Fibroblast of villous mesenchyme (primary cell): ENCODE measurements around the gene CFAP46. TPM values are rescaled to one million over a fixed set of nuclear protein-coding genes. Genes with fewer than 3 reads are reported as not detected.
"Not testable (repeated sequence)": the region's sequence is repeated elsewhere in the genome, so short reads cannot be mapped to it uniquely, and the experiment has no call there.

Experiments
- DNase-seq: peaks from one replicate; pipeline ENCODE4 v3.0.0-alpha.2; 2010; ENCODE audit warnings: low read depth
- H3K4me3 ChIP-seq: 2 replicates; pipeline ENCODE4 v1.5.1; 2011; ENCODE audit warnings: low read depth, mild to moderate bottlenecking, low read length
- total RNA-seq: library from RNA; depleted of rRNA; stranded (reverse); fragments of >200 nt; gene quantifications from 2 replicates; pipeline ENCODE4 v1.2.3, GENCODE V29; 2012
- TF ChIP-seq, protein P1 (sequence below): IDR thresholded peaks from 2 replicates; pipeline ENCODE4 v1.5.1; 2012; ENCODE audit warnings: low read depth, mild to moderate bottlenecking, low read length; ENCODE audit not compliant: insufficient read depth

CFAP46 gene
- total RNA-seq, 1 donor: under 0.01 TPM

GRCh38 chr10:132803416-132804210 is 138.8 kb downstream of the CFAP46 start:
- no peak overlapping the region for H3K4me3 ChIP-seq
- DNase-seq: no peak
- TF ChIP-seq, protein P1, sequence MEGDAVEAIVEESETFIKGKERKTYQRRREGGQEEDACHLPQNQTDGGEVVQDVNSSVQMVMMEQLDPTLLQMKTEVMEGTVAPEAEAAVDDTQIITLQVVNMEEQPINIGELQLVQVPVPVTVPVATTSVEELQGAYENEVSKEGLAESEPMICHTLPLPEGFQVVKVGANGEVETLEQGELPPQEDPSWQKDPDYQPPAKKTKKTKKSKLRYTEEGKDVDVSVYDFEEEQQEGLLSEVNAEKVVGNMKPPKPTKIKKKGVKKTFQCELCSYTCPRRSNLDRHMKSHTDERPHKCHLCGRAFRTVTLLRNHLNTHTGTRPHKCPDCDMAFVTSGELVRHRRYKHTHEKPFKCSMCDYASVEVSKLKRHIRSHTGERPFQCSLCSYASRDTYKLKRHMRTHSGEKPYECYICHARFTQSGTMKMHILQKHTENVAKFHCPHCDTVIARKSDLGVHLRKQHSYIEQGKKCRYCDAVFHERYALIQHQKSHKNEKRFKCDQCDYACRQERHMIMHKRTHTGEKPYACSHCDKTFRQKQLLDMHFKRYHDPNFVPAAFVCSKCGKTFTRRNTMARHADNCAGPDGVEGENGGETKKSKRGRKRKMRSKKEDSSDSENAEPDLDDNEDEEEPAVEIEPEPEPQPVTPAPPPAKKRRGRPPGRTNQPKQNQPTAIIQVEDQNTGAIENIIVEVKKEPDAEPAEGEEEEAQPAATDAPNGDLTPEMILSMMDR: no peak

DNA sequence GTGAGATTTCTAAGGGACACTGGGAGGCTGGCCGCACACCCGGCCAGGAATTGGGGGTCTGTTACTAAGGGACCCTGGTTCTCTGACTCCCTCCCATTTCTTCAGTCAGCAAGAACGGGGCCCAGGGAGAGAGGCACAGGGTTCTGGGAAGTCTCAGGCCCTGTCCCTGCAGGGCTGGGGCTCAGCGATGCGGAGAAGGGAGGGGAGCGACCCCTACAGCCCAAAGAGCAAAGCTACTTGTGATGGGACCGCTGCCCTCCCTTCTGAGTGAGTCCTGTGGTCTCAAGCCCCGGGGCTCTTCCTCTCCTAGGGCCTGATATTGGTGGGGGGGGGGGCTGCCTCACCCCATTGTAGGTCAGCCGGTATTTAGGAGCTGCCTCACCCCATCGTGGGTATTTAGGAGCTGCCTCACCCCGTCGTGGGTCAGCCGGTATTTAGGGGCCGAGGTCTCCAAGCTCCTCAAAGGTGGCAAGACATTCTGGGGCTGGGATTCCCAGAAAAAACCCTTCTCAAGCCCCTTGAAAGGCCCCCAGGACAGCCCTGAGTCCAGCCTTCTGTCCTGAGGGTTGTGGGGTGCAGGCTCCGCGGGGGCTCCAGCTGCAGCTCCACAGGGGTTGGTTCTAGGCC is 139.6 kb downstream of the CFAP46 start:
- TF ChIP-seq, protein P1: no peak

GRCh38 chr10:132802048-132802447 is 140.3 kb downstream of the CFAP46 start:
- TF ChIP-seq, protein P1: no peak
- H3K4me3 ChIP-seq: no peak overlapping the region
- DNase-seq: no peak

More for the DNA sequence above, 139.6 kb downstream of the CFAP46 start:
- DNase-seq: no peak
- H3K4me3 ChIP-seq: no peak overlapping the region

GRCh38 chr10:132799865-132800264 is 142.5 kb downstream of the CFAP46 start:
- no peak overlapping the region for H3K4me3 ChIP-seq
- no peak for DNase-seq
- TF ChIP-seq, protein P1: no peak

- TF ChIP-seq, protein P1: no peak
- DNase-seq: no peak
- H3K4me3 ChIP-seq: no peak overlapping the region
Measured at GRCh38 chr10:132798876-132799275, 143.5 kb downstream of the CFAP46 start.

DNA sequence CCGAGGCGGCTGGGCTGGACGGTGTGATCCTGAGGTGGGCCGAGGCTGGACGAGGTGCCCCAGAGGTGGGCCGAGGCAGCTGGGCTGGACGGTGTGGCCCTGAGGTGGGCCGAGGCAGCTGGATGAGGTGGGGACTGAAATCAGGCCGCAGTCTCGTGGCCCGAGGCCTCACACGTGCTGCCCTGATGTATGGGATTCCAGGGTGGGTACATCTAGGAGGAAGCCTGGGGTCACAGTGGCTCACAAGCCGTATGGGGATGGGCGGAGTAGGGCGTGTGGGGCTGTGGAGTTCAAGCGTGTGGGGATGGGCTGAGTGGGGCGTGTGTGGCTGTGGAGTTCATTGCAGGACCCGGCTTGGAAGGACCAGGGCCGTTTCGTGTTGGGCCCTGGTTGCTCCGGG is 144.0 kb downstream of the CFAP46 start:
- no peak overlapping the region for H3K4me3 ChIP-seq
- TF ChIP-seq, protein P1: no peak
- no peak for DNase-seq

GRCh38 chr10:132797986-132798385 is 144.4 kb downstream of the CFAP46 start:
- not testable (repeated sequence) for DNase-seq, H3K4me3 ChIP-seq
